Activated CD8-positive, alpha-beta memory T cell treated with anti-CD3 and anti-CD28 coated beads for 4 hours (primary cell): ENCODE data around the gene HYLS1.

ENCODE experiments used
- DNase-seq, 2 donors: peaks; one replicate each; pipeline ENCODE4 v3.0.0-alpha.2; 2020; ENCODE audit warnings: low read depth in 2 of 2

Gene HYLS1

GRCh38 chr11:125934473-125934872, 47.0 kb downstream of the HYLS1 start:
- no peak for DNase-seq

- no peak for DNase-seq
Observed at GRCh38 chr11:125935056-125935455, 47.6 kb downstream of the HYLS1 start.

DNA sequence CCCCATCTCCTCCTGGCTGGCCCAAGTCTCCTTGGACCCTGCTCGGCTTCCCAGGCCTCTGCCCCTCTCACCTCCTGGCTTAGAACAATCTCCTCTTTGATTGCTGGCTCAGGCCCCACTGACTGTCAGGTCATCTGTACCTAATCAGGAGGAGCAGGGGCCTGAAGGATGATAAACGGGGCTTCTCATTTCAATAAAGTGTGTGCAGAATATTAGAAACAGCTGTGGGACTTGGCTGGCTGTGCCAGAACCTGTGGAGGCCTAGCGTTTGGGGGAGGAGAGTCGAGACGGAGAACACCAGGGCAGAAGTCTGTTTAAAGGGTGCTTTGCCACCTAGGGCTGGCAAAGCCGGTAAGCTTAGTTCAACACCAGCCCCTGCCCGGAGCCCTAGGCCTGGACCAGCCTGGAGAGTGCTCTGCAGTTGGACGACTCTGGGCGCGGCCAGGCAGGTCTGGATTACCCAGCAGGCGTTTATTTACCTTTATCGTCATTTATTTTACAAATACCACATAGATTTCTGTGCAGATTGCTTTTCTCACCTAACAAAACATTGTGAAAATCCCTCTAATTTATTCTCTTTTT, 48.2 kb downstream of the HYLS1 start:
- no peak for DNase-seq

GRCh38 chr11:125938418-125938817, 51.0 kb downstream of the HYLS1 start:
- DNase-seq, result no peak

DNA sequence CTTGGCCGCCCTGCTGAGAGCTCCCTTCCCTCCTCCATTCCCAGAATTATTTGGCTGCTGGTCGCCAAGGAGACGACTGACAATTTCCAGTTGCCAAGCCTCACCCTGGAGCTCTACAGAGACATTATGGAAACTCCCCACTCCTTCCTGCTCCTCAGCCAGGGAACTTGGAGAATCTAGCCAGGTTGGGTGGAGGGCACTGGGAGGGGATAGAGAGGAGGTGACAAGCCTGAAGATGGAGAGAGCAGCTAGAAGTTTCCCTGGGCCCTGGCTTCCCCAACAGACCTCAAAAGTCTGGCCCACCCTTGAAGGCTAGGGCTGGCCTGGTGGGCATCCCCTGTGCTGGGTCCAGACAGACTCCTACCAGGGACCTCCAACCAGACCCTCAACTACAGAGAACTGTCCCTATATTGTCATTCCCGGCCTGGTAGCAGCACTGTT, 51.6 kb downstream of the HYLS1 start:
- DNase-seq, result no peak

DNA sequence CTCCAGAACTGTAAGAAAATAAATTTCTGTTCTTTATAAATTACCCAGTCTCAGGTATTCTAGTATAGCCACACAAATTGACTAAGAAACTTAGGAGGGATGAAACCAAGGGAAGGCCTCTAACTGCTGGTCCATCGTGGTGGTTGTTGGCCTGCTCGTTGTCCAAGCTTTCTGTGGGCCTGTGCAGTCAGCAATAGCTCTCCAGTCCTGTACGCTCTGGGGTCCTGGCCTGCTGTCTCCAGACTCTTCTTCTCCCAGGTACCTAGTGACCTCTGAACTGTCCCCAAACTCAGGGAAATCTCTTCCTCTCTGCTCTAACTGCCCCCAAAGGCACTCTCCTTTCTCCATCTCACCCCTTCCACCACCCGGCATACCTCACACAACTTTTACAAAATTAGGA, 52.7 kb downstream of the HYLS1 start:
- DNase-seq, result no peak

GRCh38 chr11:125941267-125941618, 53.8 kb downstream of the HYLS1 start:
- DNase-seq, result no peak

DNA sequence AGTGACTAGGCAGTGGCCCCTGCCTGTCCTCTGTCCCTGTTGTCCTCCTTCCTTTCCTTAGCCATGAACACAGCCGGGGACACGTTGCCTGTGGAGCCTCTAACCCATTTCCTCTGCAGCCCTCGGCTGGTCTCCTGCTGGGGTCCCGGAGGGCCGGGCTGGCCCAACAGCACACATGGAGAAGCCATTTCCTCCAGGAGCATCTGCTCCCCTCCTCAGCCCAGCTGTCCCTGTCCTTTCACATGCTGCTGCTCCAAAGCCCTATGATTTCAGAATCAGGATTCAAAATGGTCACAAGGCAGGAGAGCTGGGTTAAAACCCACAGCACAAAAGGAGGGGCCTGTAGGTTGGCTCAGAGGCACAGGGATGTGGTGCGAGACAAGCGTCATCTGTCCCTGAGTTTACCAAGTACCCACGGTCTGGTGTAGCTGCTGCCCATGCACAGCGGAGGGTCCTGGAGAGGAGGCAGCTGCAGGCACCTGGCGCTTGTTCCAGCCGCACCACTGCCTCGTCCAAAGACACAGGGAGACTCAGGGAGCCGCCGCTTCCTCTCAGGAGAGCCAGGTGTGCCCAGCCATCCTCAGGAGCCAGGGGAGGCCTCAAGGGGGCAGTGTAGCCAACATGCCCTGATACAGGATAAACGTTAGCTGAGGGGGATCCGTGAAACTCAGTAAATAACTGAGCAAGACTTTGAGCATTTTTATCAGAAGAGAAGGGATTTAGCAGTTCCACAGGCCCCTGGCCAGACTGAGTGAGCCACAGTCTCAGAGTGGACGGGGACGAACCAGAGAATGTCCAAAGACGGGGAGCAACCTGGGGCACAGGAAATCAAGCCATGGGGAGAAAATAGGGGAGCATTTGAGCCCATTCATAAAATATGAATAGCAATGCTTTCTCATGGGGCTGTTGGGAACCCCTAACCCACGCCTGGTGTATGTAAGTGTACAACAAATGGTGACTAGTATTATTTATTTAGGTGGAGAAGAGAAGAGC, 54.4 kb downstream of the HYLS1 start:
- DNase-seq, result no peak

- DNase-seq, result no peak
Observed at GRCh38 chr11:125942771-125943428, 55.4 kb downstream of the HYLS1 start.

DNA sequence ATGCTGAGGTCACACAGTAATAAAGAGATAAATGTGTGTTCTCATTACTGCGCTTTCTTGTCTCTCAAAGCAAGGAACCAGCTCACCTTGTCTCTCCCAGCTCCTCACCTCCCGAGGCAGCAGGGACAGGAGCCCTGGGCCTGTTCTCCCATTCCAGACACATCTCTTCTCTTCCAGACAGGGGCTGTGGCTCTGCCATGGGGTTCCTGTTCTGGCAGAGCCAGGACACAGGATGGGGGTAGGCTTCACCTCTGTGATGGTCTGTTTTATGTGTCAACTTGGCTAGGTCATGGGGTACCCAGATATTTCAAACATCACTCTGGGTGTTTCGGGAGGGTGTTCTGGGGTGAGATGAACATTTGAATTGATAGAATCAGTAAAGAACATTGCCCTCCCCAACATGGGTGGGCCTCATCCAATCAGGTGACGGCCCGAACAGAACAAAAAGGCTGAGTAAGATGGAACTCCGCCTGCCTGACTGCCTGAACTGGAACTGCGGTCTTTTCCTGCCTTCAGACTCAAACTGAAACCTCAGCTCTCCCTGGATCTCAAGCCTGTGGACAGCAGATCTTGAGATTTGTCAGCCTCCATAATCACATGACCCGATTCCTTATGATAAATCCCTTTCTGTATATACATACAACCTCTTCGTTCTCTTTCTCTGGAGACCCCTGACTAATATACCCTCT, 56.3 kb downstream of the HYLS1 start:
- DNase-seq, result no peak

GRCh38 chr11:125944350-125945010, 57.0 kb downstream of the HYLS1 start:
- DNase-seq, result no peak

GRCh38 chr11:125945011-125945796, 57.7 kb downstream of the HYLS1 start:
- DNase-seq, result no peak

- no peak for DNase-seq
Observed at GRCh38 chr11:125945797-125946520, 58.5 kb downstream of the HYLS1 start, which contains the start of gene VSIG10L2. Gene VSIG10L2 (plus strand): TSS chr11:125946044. CDS start chr11:125946056, 12 bp downstream.

DNA sequence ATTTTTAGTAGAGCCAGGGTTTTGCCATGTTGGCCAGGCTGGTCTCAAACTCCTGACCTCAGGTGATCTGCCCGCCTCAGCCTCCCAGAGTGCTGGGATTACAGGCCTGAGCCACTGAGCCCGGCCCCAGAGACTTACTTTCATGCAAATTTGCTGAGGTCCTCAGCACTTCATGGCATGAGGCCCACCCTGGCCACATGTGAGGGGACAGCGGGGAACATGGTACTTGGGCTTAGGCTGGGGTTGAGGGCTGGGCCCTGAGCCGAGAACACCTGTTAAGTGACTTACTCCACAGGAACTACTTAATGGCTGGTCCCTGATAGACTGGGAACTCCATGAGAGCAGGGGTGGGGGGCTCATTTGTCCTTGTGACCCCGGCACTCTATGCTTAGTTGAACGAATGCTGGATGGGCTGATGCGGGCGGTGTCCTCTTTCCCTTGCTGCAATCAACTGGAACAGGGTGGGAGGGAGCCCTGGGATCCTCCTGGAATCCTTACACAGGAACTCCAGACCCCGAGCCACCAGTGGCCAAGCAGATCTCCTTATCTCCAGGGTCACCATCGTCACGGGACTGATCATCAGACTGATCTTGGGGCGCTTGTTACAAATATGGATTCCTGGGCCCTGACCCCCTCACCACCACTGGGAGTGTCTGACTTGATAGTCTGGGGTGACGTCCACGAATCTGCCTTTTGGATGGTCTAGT, 59.4 kb downstream of the HYLS1 start:
- no peak for DNase-seq

DNA sequence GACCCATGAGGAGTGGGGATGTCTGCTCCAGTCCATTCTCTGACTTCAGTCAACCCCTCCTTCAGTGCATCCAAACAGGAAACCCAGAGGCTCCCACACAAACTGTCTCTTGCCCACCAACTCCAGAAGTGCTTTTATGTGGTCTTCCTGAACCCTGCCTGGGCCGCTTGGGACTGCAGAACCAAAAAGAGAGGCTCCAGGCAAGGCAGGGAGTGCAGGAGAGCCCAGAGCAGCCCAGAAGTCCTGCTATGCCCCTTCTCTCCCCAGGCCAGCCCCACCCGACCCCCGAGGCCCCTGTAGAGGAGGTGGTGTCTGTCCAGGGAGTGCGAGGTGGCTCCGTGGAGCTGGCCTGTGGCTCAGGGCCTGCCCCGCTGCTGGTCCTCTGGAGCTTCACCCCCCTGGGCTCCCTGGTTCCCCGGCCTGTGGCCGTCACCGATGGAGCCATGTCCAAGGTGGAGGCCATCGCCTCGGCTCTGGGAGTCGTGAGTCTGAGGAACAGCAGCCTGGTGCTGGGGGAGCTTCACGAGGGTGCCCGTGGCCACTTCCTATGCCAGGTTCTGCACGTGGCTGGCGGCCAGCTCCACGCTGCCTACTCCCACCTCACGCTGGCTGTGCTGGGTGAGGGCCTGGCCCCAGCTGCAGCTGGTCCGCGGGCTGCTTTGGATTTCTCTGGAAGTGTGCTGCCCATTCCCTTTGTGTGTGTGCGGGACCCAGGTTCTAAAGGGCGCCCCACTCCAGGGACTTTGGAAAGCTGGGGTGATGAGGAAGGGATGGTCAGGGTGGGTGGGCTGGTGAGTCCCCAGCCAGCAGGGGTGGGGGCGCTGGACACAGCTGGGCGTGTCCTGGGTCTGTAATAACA, 60.2 kb downstream of the HYLS1 start:
- DNase-seq, result no peak

DNA sequence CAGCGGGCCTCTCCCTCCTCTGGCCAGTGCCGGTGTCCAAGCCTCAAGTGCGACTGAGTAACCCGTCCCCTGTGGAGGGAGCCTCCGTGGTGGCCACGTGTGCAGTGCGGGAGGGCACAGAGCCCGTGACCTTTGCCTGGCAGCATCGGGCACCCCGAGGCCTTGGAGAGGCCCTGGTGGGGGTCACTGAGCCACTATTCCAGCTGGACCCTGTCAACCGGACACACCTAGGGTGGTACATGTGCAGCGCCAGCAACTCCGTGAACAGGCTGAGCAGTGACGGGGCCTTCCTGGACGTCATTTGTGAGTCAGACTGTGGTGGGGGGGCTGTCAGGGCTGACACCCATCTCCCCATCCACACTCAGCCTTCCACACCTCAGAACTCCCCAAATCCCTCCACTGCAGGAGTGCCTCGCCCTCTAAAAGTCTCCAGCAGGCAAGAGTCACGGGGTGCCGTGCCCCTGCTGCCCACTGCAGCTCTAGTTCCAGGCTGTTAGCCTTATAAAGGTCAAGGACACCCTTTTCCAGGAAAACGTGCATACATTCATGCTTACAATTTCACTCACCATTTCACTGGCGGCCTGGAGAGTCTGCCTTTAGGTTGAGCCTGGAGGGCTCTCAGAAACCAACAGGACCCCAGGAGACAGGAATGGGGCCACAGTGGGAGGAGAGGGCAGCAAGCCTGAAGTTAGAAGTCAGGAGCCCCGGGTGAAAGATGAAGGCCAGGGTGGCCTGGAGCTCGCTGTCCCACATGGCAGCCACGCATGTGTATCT, 61.0 kb downstream of the HYLS1 start:
- no peak for DNase-seq
